Effector memory CD8-positive, alpha-beta T cell (primary cell): ENCODE measurements around the gene RPS6KA5.
"Not testable (repeated sequence)": the region's sequence is repeated elsewhere in the genome, so short reads cannot be mapped to it uniquely, and the experiment has no call there.

ENCODE experiments used
- ATAC-seq: fragments of 150-1000 bp; cut with Tn5 transposase; replicated peaks from 2 replicates; pipeline ENCODE4 v1.10.0; 2021; ENCODE audit warnings: mild to moderate bottlenecking, moderate library complexity
- DNase-seq, 3 experiments: peaks; one replicate each; pipeline ENCODE4 v3.0.0; 2021
- H3K27ac Mint-ChIP-seq, 2 donors: one replicate each; pipeline ENCODE4 v1.8.0; 2022; ENCODE audit warnings: mild to moderate bottlenecking in 2 of 2, mixed read lengths in 2 of 2, moderate library complexity in 2 of 2
- H3K27me3 Mint-ChIP-seq, 2 donors: one replicate each; pipeline ENCODE4 v1.8.0; 2022; ENCODE audit warnings: mixed read lengths in 2 of 2
- H3K36me3 Mint-ChIP-seq: one replicate; pipeline ENCODE4 v1.8.0; 2022; ENCODE audit warnings: mild to moderate bottlenecking, moderate library complexity, mixed read lengths; ENCODE audit not compliant: insufficient read depth
- H3K4me1 Mint-ChIP-seq, 2 donors: one replicate each; pipeline ENCODE4 v1.8.0; 2022; ENCODE audit warnings: low read depth in 2 of 2, mixed read lengths in 2 of 2
- H3K4me3 Mint-ChIP-seq, 2 donors: one replicate each; pipeline ENCODE4 v1.8.0; 2022; ENCODE audit warnings: mild to moderate bottlenecking in 2 of 2, mixed read lengths in 2 of 2, moderate library complexity in 2 of 2
- H3K9me3 Mint-ChIP-seq, 2 donors: one replicate each; pipeline ENCODE4 v1.8.0; 2022; ENCODE audit warnings: mixed read lengths in 2 of 2

The RPS6KA5 gene

GRCh38 chr14:90848944-90849731 is 211.3 kb downstream of the RPS6KA5 start:
- Mint-ChIP-seq H3K27me3 (no peaks in the 10 kb centered on the region), H3K36me3 (peaks cover 4% of the 10 kb centered on the region), H3K27ac (no peak overlapping the region), H3K4me1 (no peaks in the 10 kb centered on the region), H3K9me3 (no peaks in the 10 kb centered on the region), H3K4me3 (no peak overlapping the region)
- ATAC-seq: no peak
- no peak for DNase-seq

- Mint-ChIP-seq H3K4me1 (peaks cover 5 to 6% of the 10 kb centered on the region in 2 donors), H3K9me3 (no peaks in the 10 kb centered on the region), H3K36me3 (peaks cover 4% of the 10 kb centered on the region), H3K4me3 (no peak overlapping the region), H3K27ac (no peak overlapping the region), H3K27me3 (no peaks in the 10 kb centered on the region)
- ATAC-seq (no peak), DNase-seq (no peak)
Measured at GRCh38 chr14:90846511-90846910, 213.9 kb downstream of the RPS6KA5 start.

- ATAC-seq: no peak
- DNase-seq: no peak
- Mint-ChIP-seq H3K27me3 (peaks cover 0 to 2% of the 10 kb centered on the region in 2 donors), H3K27ac (no peak overlapping the region), H3K4me3 (no peak overlapping the region), H3K9me3 (no peaks in the 10 kb centered on the region), H3K4me1 (peaks cover 5 to 6% of the 10 kb centered on the region in 2 donors), H3K36me3 (peaks cover 4% of the 10 kb centered on the region)
Measured at GRCh38 chr14:90844321-90844720, 216.1 kb downstream of the RPS6KA5 start.

GRCh38 chr14:90842726-90843125 is 217.7 kb downstream of the RPS6KA5 start:
- H3K4me1 Mint-ChIP-seq: peaks cover 5 to 6% of the 10 kb centered on the region in 2 donors
- no peaks in the 10 kb centered on the region for H3K9me3 Mint-ChIP-seq
- DNase-seq (no peak), ATAC-seq (peak; percentile 84)
- no peaks in the 10 kb centered on the region for H3K36me3 Mint-ChIP-seq
- peaks cover 0 to 5% of the 10 kb centered on the region in 2 donors for H3K27me3 Mint-ChIP-seq
- peak overlapping the region; percentile 49 to 55 for H3K27ac Mint-ChIP-seq
- no peak overlapping the region for H3K4me3 Mint-ChIP-seq

- H3K4me3 Mint-ChIP-seq, H3K36me3 Mint-ChIP-seq, H3K9me3 Mint-ChIP-seq, DNase-seq, ATAC-seq, H3K27ac Mint-ChIP-seq: not testable (repeated sequence)
- peaks cover 5 to 10% of the 10 kb centered on the region in 2 donors for H3K27me3 Mint-ChIP-seq
- H3K4me1 Mint-ChIP-seq: peaks cover 9 to 12% of the 10 kb centered on the region in 2 donors
Measured at GRCh38 chr14:90840667-90841066, 219.8 kb downstream of the RPS6KA5 start.

- H3K9me3 Mint-ChIP-seq: no peaks in the 10 kb centered on the region
- no peak overlapping the region for H3K4me3 Mint-ChIP-seq
- H3K4me1 Mint-ChIP-seq: peaks cover 11 to 12% of the 10 kb centered on the region in 2 donors
- H3K27ac Mint-ChIP-seq: no peak overlapping the region
- DNase-seq (no peak), ATAC-seq (no peak)
- no peaks in the 10 kb centered on the region for H3K36me3 Mint-ChIP-seq
- peaks cover 5 to 13% of the 10 kb centered on the region in 2 donors for H3K27me3 Mint-ChIP-seq
Measured at GRCh38 chr14:90839889-90840266, 220.6 kb downstream of the RPS6KA5 start.

- Mint-ChIP-seq H3K4me3 (no peak overlapping the region), H3K9me3 (no peaks in the 10 kb centered on the region), H3K4me1 (peaks cover 11 to 12% of the 10 kb centered on the region in 2 donors), H3K27ac (no peak overlapping the region), H3K27me3 (peaks cover 5 to 13% of the 10 kb centered on the region in 2 donors), H3K36me3 (no peaks in the 10 kb centered on the region)
- no peak for DNase-seq
- ATAC-seq: no peak
Measured at GRCh38 chr14:90839024-90839888, 221.2 kb downstream of the RPS6KA5 start.

- Mint-ChIP-seq H3K27me3 (peaks cover 5 to 13% of the 10 kb centered on the region in 2 donors), H3K4me1 (peaks cover 11 to 12% of the 10 kb centered on the region in 2 donors)
- ATAC-seq, H3K36me3 Mint-ChIP-seq, DNase-seq, H3K27ac Mint-ChIP-seq, H3K4me3 Mint-ChIP-seq, H3K9me3 Mint-ChIP-seq: not testable (repeated sequence)
Measured at GRCh38 chr14:90838531-90838930, 221.9 kb downstream of the RPS6KA5 start.

- H3K27me3 Mint-ChIP-seq: peaks cover 5 to 13% of the 10 kb centered on the region in 2 donors
- peaks cover 6 to 7% of the 10 kb centered on the region in 2 donors for H3K4me1 Mint-ChIP-seq
- no peaks in the 10 kb centered on the region for H3K9me3 Mint-ChIP-seq
- H3K4me3 Mint-ChIP-seq: no peak overlapping the region
- H3K36me3 Mint-ChIP-seq: no peaks in the 10 kb centered on the region
- H3K27ac Mint-ChIP-seq: no peak overlapping the region
- ATAC-seq: no peak
- DNase-seq: no peak
Measured at GRCh38 chr14:90837355-90837754, 223.1 kb downstream of the RPS6KA5 start.

GRCh38 chr14:90836692-90837063 is 223.8 kb downstream of the RPS6KA5 start:
- peak overlapping the region in 1 of 2 donors; percentile 60 for H3K4me3 Mint-ChIP-seq
- DNase-seq (no peak), ATAC-seq (peak; percentile 7)
- H3K27ac Mint-ChIP-seq: peak overlapping the region in 1 of 2 donors; percentile 55
- H3K36me3 Mint-ChIP-seq: no peaks in the 10 kb centered on the region
- peaks cover 6 to 7% of the 10 kb centered on the region in 2 donors for H3K4me1 Mint-ChIP-seq
- H3K27me3 Mint-ChIP-seq: peaks cover 5 to 13% of the 10 kb centered on the region in 2 donors
- H3K9me3 Mint-ChIP-seq: no peaks in the 10 kb centered on the region

- Mint-ChIP-seq H3K36me3 (peaks cover 5% of the 10 kb centered on the region), H3K4me1 (peaks cover 23 to 27% of the 10 kb centered on the region in 2 donors), H3K27ac (no peak overlapping the region), H3K27me3 (peaks cover 0 to 13% of the 10 kb centered on the region in 2 donors), H3K4me3 (no peak overlapping the region), H3K9me3 (no peaks in the 10 kb centered on the region)
- DNase-seq (no peak), ATAC-seq (no peak)
Measured at GRCh38 chr14:90831821-90832220, 228.6 kb downstream of the RPS6KA5 start.

GRCh38 chr14:90830931-90831701 is 229.3 kb downstream of the RPS6KA5 start:
- H3K27me3 Mint-ChIP-seq: peaks cover 0 to 7% of the 10 kb centered on the region in 2 donors

GRCh38 chr14:90829677-90830076 is 230.8 kb downstream of the RPS6KA5 start:
- H3K9me3 Mint-ChIP-seq: no peaks in the 10 kb centered on the region
- peaks cover 5% of the 10 kb centered on the region for H3K36me3 Mint-ChIP-seq
- no peak for DNase-seq
- peak overlapping the region in 1 of 2 donors; percentile 40 for H3K4me3 Mint-ChIP-seq
- peaks cover 17 to 20% of the 10 kb centered on the region in 2 donors for H3K4me1 Mint-ChIP-seq
- no peak for ATAC-seq
- H3K27ac Mint-ChIP-seq: peak overlapping the region in 1 of 2 donors; percentile 87
- no peaks in the 10 kb centered on the region for H3K27me3 Mint-ChIP-seq

More at GRCh38 chr14:90830931-90831701, 229.3 kb downstream of the RPS6KA5 start:
- H3K4me1 Mint-ChIP-seq: peaks cover 23% of the 10 kb centered on the region in 2 donors
- H3K36me3 Mint-ChIP-seq: peaks cover 5% of the 10 kb centered on the region
- DNase-seq (no peak), ATAC-seq (no peak)
- no peak overlapping the region for H3K4me3 Mint-ChIP-seq
- no peaks in the 10 kb centered on the region for H3K9me3 Mint-ChIP-seq
- no peak overlapping the region for H3K27ac Mint-ChIP-seq
